Ascending aorta (tissue), 2 donors: ENCODE measurements around the gene SND1. TPM values are rescaled to one million over a fixed set of nuclear protein-coding genes. Genes with fewer than 3 reads are reported as not detected.

Experiments
- DNase-seq, 2 donors: peaks; one replicate each; pipeline ENCODE4 v3.0.0-alpha.2; 2019; ENCODE audit warnings: low spot score in 2 of 2
- H3K27ac ChIP-seq, 2 donors: fragments of 200-600 bp; sonication (generic); one replicate each; pipeline ENCODE4 v1.5.1; 2016 to 2017; ENCODE audit warnings: mild to moderate bottlenecking in 1 of 2
- H3K27me3 ChIP-seq: fragments of 200-600 bp; sonication (generic); one replicate; pipeline ENCODE4 v1.5.1; 2017
- H3K36me3 ChIP-seq, 2 donors: fragments of 200-600 bp; sonication (generic); one replicate each; pipeline ENCODE4 v1.5.1; 2016
- H3K4me1 ChIP-seq, 2 donors: fragments of 200-600 bp; sonication (generic); one replicate each; pipeline ENCODE4 v1.5.1; 2016 to 2017; ENCODE audit warnings: mild to moderate bottlenecking in 1 of 2
- H3K4me3 ChIP-seq, 2 donors: fragments of 200-600 bp; sonication (generic); one replicate each; pipeline ENCODE4 v1.5.1; 2016 to 2017; ENCODE audit warnings: mild to moderate bottlenecking in 1 of 2
- H3K9me3 ChIP-seq, 2 donors: fragments of 200-600 bp; sonication (generic); one replicate each; pipeline ENCODE4 v1.5.1; 2016
- intact Hi-C: fragments of 100-400 bp; cut with DNase I; formaldehyde crosslinking; loops from one replicate; pipeline ENCODE4 v1.15.1; 2023
- total RNA-seq: library from RNA; depleted of rRNA; stranded (reverse); fragments of >200 nt; gene quantifications from one replicate; pipeline ENCODE4 v1.1.0, GENCODE V29; 2016
- TF ChIP-seq, protein P1 (sequence below), 3 experiments: fragments of 200-600 bp in 2 of 3; fragments of 450-650 bp in 1 of 3; sonication (generic) in 2 of 3; IDR thresholded peaks; one replicate each; pipeline ENCODE4 v1.5.1; 2016 to 2019; ENCODE audit warnings: antibody characterized with exemption in 3 of 3, mild to moderate bottlenecking in 1 of 3, moderate library complexity in 1 of 3

SND1 gene
- total RNA-seq, 1 donor from 2014 or later: 93.8 TPM

DNA sequence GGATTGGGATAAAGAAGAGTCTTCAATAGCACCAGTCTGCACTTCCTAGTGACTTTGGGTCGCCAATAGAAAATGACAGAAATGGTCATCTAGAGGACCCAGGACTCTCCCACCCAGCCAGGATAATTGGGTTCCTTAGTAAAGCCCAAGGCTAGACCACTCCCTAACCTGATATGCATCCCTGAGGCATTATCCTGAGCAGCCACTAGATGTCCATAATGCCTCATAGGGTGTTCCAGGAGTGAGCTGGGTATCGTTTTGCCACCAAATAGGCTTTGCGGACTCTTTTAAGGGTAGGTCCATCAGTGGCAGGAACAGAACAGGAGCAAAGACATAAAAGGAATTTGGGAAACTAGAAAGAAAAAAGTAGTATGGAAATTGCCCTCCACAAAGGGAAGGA is 383.7 kb downstream of the SND1 start:
- no peak for DNase-seq
- TF ChIP-seq, protein P1, sequence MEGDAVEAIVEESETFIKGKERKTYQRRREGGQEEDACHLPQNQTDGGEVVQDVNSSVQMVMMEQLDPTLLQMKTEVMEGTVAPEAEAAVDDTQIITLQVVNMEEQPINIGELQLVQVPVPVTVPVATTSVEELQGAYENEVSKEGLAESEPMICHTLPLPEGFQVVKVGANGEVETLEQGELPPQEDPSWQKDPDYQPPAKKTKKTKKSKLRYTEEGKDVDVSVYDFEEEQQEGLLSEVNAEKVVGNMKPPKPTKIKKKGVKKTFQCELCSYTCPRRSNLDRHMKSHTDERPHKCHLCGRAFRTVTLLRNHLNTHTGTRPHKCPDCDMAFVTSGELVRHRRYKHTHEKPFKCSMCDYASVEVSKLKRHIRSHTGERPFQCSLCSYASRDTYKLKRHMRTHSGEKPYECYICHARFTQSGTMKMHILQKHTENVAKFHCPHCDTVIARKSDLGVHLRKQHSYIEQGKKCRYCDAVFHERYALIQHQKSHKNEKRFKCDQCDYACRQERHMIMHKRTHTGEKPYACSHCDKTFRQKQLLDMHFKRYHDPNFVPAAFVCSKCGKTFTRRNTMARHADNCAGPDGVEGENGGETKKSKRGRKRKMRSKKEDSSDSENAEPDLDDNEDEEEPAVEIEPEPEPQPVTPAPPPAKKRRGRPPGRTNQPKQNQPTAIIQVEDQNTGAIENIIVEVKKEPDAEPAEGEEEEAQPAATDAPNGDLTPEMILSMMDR (IDR thresholded peaks at IDR 0.05): no peak
- intact Hi-C loops: no loop called here
- Histone ChIP-seq H3K4me3 (no peak overlapping the region), H3K36me3 (no peaks in the 10 kb centered on the region), H3K27ac (no peak overlapping the region), H3K4me1 (peaks cover 4 to 8% of the 10 kb centered on the region in 2 donors), H3K27me3 (no peaks in the 10 kb centered on the region), H3K9me3 (no peaks in the 10 kb centered on the region)

DNA sequence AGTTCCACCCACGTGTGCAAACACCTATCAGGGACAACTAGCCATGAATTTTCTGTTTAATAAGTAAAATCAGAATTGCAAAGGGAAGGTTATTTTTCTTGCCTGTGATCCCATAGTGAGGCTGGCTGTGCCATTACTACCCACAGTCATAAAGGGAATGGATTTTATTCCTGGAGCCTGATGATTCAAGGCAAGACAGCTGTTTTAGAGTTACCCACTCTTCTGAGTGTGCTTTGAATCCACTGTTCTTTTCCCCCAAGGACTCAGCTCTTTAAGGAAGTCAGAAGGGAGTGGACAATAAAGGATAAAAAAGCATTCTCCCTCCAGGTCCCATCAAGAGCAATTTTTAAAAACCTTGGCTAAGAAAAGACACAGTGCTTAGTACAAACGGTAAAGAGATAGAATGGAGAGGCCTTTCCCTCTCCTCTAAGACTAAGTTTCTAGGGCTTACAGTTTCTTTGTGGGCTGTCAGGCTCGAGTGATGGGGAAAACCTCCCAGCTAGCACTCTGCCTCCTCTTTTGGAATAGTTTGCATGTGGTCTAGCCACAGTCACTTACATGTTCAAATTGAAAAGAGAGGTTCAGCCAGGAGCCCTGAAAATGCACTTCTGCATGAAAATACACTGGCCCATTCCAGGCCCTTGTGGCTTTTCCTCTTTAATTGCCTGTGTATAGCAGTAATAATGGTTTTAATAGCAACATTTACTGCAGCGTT is 384.4 kb downstream of the SND1 start:
- Histone ChIP-seq H3K27ac (no peak overlapping the region), H3K27me3 (no peaks in the 10 kb centered on the region), H3K36me3 (no peaks in the 10 kb centered on the region), H3K4me3 (no peak overlapping the region), H3K9me3 (no peaks in the 10 kb centered on the region), H3K4me1 (peaks cover 0 to 5% of the 10 kb centered on the region in 2 donors)
- intact Hi-C loops: no loop called here
- DNase-seq: no peak
- TF ChIP-seq, protein P1 (IDR thresholded peaks at IDR 0.05): no peak

DNA sequence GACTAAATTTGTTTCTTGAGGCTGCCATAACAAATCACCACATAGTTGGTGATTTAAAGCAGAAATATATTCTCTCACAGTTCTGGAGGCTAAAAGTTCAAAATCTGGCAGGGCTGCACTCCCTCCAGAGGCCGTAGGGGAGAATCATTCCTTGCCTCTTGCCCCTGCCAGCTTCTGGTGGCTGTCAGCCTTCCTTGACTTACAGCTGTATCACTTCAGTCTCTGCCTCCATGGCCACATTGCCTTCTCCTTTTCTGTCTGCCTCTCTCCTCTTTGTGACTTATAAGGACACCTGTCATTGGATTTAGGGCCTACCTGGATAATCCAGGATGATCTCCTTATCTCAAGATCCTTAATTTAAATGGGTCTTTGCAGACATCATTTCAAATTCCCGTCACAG is 385.1 kb downstream of the SND1 start:
- TF ChIP-seq, protein P1 (IDR thresholded peaks at IDR 0.05): no peak
- Histone ChIP-seq H3K27ac (no peak overlapping the region), H3K4me3 (no peak overlapping the region), H3K27me3 (no peaks in the 10 kb centered on the region), H3K36me3 (no peaks in the 10 kb centered on the region), H3K9me3 (no peaks in the 10 kb centered on the region), H3K4me1 (peaks cover 0 to 5% of the 10 kb centered on the region in 2 donors)
- intact Hi-C loops: no loop called here
- no peak for DNase-seq

DNA sequence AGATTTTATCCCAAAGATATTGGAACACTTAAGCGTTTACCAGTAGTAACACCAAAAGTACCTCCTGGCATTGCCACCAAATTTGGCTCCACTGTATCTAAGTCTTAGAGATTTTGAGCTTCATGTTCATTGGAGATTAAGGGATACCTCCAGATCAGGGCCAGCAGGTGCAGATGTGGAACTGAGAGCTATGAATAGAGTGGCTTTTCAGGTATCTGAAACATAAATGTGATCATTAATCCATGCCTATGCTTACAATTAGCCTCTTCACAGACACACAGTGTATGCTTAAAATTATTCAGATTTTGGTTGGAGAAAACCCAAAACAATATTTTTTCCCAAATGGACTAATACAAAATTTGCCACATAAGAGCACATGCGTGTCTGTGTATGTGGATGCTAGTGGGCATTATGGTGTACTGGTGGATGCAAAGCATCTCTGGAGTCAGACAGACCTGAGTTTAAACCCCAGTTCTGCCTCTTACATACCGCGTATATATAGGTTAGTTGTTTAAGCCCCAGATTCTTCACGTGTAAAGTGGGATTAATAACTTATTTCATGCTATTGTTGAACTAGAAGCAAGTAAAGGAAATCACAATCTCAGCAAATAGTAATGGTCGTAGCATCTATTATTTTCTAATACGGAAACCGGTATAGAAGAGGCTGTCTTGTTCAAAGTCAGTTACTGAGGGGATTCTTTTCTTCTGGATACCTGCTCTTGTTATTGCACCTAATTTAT is 386.1 kb downstream of the SND1 start:
- TF ChIP-seq, protein P1 (IDR thresholded peaks at IDR 0.05): no peak
- no peak overlapping the region for H3K4me3 ChIP-seq
- no peaks in the 10 kb centered on the region for H3K9me3 ChIP-seq
- no peak for DNase-seq
- H3K4me1 ChIP-seq: no peaks in the 10 kb centered on the region
- no peaks in the 10 kb centered on the region for H3K27me3 ChIP-seq
- no peak overlapping the region for H3K27ac ChIP-seq
- H3K36me3 ChIP-seq: no peaks in the 10 kb centered on the region
- intact Hi-C loops: no loop called here

DNA sequence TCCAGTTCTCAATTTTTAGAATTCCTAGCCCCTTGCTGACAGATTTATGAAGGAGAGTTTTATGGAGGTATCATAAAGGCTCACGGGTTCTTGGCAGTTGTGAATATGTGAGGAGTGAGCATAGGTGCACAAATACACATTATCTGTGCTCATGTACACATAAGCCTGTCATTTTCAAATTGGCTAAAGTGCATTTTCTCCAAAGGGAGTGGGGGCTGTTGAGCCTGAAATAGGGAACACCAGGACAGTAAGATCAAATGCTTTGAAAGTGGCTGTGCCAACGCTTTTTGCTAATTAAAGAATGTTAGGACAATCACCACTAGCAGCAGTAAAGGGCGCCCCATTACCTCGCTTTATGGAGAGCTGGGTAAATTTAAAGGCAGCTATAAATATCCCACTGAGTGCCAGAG is 387.6 kb downstream of the SND1 start:
- no peak for DNase-seq
- Histone ChIP-seq H3K27ac (no peak overlapping the region), H3K4me3 (no peak overlapping the region), H3K36me3 (no peaks in the 10 kb centered on the region), H3K27me3 (no peaks in the 10 kb centered on the region), H3K9me3 (no peaks in the 10 kb centered on the region), H3K4me1 (no peaks in the 10 kb centered on the region)
- intact Hi-C loops: no loop called here
- TF ChIP-seq, protein P1 (IDR thresholded peaks at IDR 0.05): no peak
